Glutamatergic neuron (in vitro differentiated cells): ENCODE data around the gene IFT74. TPM values are rescaled to one million over a fixed set of nuclear protein-coding genes. Genes with fewer than 3 reads are reported as not detected.

ENCODE experiments used
- DNase-seq: peaks from one replicate; pipeline ENCODE4 v3.0.0; 2022
- H3K27ac Mint-ChIP-seq: one replicate; pipeline ENCODE4 v1.8.0; 2020; ENCODE audit warnings: mild to moderate bottlenecking, mixed read lengths, inconsistent platforms; ENCODE audit not compliant: unreplicated experiment
- H3K27me3 Mint-ChIP-seq: one replicate; pipeline ENCODE4 v1.8.0; 2020; ENCODE audit warnings: mild to moderate bottlenecking, moderate library complexity, mixed read lengths, inconsistent platforms; ENCODE audit not compliant: unreplicated experiment
- H3K36me3 Mint-ChIP-seq: one replicate; pipeline ENCODE4 v1.8.0; 2020; ENCODE audit warnings: mild to moderate bottlenecking, mixed read lengths, inconsistent platforms; ENCODE audit not compliant: unreplicated experiment
- H3K4me1 Mint-ChIP-seq: one replicate; pipeline ENCODE4 v1.8.0; 2020; ENCODE audit warnings: mild to moderate bottlenecking, low read depth, mixed read lengths, inconsistent platforms; ENCODE audit not compliant: unreplicated experiment
- H3K4me3 Mint-ChIP-seq: one replicate; pipeline ENCODE4 v1.8.0; 2020; ENCODE audit warnings: mild to moderate bottlenecking, mixed read lengths, inconsistent platforms; ENCODE audit not compliant: unreplicated experiment
- H3K9me3 Mint-ChIP-seq: one replicate; pipeline ENCODE4 v1.8.0; 2020; ENCODE audit warnings: mild to moderate bottlenecking, moderate library complexity, mixed read lengths, inconsistent platforms; ENCODE audit not compliant: unreplicated experiment
- CTCF ChIP-seq: fragments of 200-600 bp; sonication (generic); IDR thresholded peaks from one replicate; pipeline ENCODE4 v1.5.0; 2021; ENCODE audit not compliant: partially characterized antibody, unreplicated experiment
- total RNA-seq: library from RNA; stranded (reverse); fragmentation: NEBNext Ultra II Directional; extraction: Animal tissue kit (Norgen Biotek cat#: 25700); gene quantifications from one replicate; pipeline ENCODE4 v1.2.1, GENCODE V29; 2021; ENCODE audit not compliant: unreplicated experiment

Gene IFT74
- total RNA-seq, 1 donor from 2014 or later, result 6.0 TPM

- TF ChIP-seq CTCF, result no peak
- no peak overlapping the region for H3K4me3 Mint-ChIP-seq
Observed at GRCh38 chr9:26971721-26972120, 15.5 kb downstream of the IFT74 start.

GRCh38 chr9:26973989-26974388, 17.8 kb downstream of the IFT74 start:
- TF ChIP-seq CTCF, result no peak
- DNase-seq, result no peak
- H3K9me3 Mint-ChIP-seq, result peaks cover 2% of the 10 kb centered on the region
- H3K4me1 Mint-ChIP-seq, result no peaks in the 10 kb centered on the region
- H3K4me3 Mint-ChIP-seq, result no peak overlapping the region
- no peaks in the 10 kb centered on the region for H3K27me3 Mint-ChIP-seq
- no peaks in the 10 kb centered on the region for H3K36me3 Mint-ChIP-seq
- no peak overlapping the region for H3K27ac Mint-ChIP-seq

More at GRCh38 chr9:26971721-26972120, 15.5 kb downstream of the IFT74 start:
- Mint-ChIP-seq H3K27me3 (no peaks in the 10 kb centered on the region), H3K36me3 (no peaks in the 10 kb centered on the region), H3K4me1 (no peaks in the 10 kb centered on the region), H3K27ac (no peak overlapping the region), H3K9me3 (peaks cover 2% of the 10 kb centered on the region)
- no peak for DNase-seq

GRCh38 chr9:26974927-26975326, 18.7 kb downstream of the IFT74 start:
- TF ChIP-seq CTCF, result no peak
- no peak overlapping the region for H3K4me3 Mint-ChIP-seq
- H3K36me3 Mint-ChIP-seq, result no peaks in the 10 kb centered on the region
- H3K9me3 Mint-ChIP-seq, result peaks cover 2% of the 10 kb centered on the region
- no peaks in the 10 kb centered on the region for H3K27me3 Mint-ChIP-seq
- DNase-seq, result no peak
- no peak overlapping the region for H3K27ac Mint-ChIP-seq
- H3K4me1 Mint-ChIP-seq, result no peaks in the 10 kb centered on the region

GRCh38 chr9:26975728-26976707, 19.8 kb downstream of the IFT74 start:
- H3K4me3 Mint-ChIP-seq, result no peak overlapping the region
- H3K27me3 Mint-ChIP-seq, result no peaks in the 10 kb centered on the region
- no peak for TF ChIP-seq CTCF
- DNase-seq, result no peak
- H3K36me3 Mint-ChIP-seq, result no peaks in the 10 kb centered on the region
- no peaks in the 10 kb centered on the region for H3K4me1 Mint-ChIP-seq
- peaks cover 2% of the 10 kb centered on the region for H3K9me3 Mint-ChIP-seq
- no peak overlapping the region for H3K27ac Mint-ChIP-seq

GRCh38 chr9:26983340-26983739, 27.1 kb downstream of the IFT74 start:
- Mint-ChIP-seq H3K27me3 (no peaks in the 10 kb centered on the region), H3K36me3 (peaks cover 4% of the 10 kb centered on the region), H3K9me3 (no peaks in the 10 kb centered on the region), H3K4me3 (no peak overlapping the region), H3K4me1 (no peaks in the 10 kb centered on the region), H3K27ac (no peak overlapping the region)
- DNase-seq, result no peak
- TF ChIP-seq CTCF, result no peak
